Psoas muscle (tissue), 8 donors: Measurements from ENCODE around the gene GDAP1L1. TPM values are rescaled to one million over a fixed set of nuclear protein-coding genes. Genes with fewer than 3 reads are reported as not detected.
A peak's percentile ranks its signal among the peaks of the same experiment; 100 is the strongest.

Experiments used
- ATAC-seq, 4 donors: fragments of 200-7000 bp; cut with Tn5 transposase; one replicate each; pipeline ENCODE4 v1.9.1; 2020; ENCODE audit warnings: moderate library complexity in 3 of 4, mild to moderate bottlenecking in 2 of 4
- DNase-seq, 2 donors: peaks; one replicate each; pipeline ENCODE4 v3.0.0-alpha.2; 2020
- H3K27ac ChIP-seq: fragments of 200-600 bp; one replicate; pipeline ENCODE4 v1.8.0; 2022
- H3K27me3 ChIP-seq, 3 donors: fragments of 200-600 bp in 1 of 3; one replicate each; pipeline versions ENCODE4 v1.6.1 to v1.8.0; 2013 to 2022; ENCODE audit warnings: low read length in 2 of 3, mild to moderate bottlenecking in 2 of 3, moderate library complexity in 1 of 3; ENCODE audit not compliant: insufficient read depth in 3 of 3
- H3K36me3 ChIP-seq, 2 donors: fragments of 200-600 bp in 1 of 2; one replicate each; pipeline versions ENCODE4 v1.6.1 to v1.8.0; 2013 to 2022; ENCODE audit warnings: low read depth in 1 of 2, mild to moderate bottlenecking in 1 of 2, moderate library complexity in 1 of 2; ENCODE audit not compliant: insufficient read depth in 1 of 2
- H3K4me1 ChIP-seq: fragments of 200-600 bp; one replicate; pipeline ENCODE4 v1.8.0; 2022
- H3K4me3 ChIP-seq: fragments of 200-600 bp; one replicate; pipeline ENCODE4 v1.8.0; 2022; ENCODE audit warnings: mild to moderate bottlenecking
- H3K9me3 ChIP-seq: fragments of 200-600 bp; one replicate; pipeline ENCODE4 v1.8.0; 2022
- WGBS, 3 donors: extraction: QIAGEN DNeasy Blood & Tissue Kit; methylation state at CpG; one replicate each; pipeline versions ENCODE4 v1.1.6 to v1.1.7; 2013; 5-methylcytosine and 5-hydroxymethylcytosine counted together
- intact Hi-C, 2 donors: fragments of 100-400 bp; cut with DNase I; formaldehyde crosslinking; loops; one replicate each; pipeline versions ENCODE4 v1.11.0 to v1.14.2; 2022
- polyA plus RNA-seq, 3 donors: library from polyadenylated mRNA; stranded (reverse); fragments of 200-250 nt; gene quantifications; one replicate each; pipeline ENCODE4 v1.2.3, GENCODE V29; 2013
- total RNA-seq, 4 donors: library from RNA; stranded (reverse); fragmentation: NEBNext Ultra II Directional in 2 of 4; extraction: Animal tissue kit (Norgen Biotek cat#: 25700) in 2 of 4; gene quantifications; one replicate each; pipeline versions ENCODE4 v1.2.1 to v1.2.4, GENCODE V29; 2021 to 2023
- TF ChIP-seq, protein P1 (sequence below): fragments of 200-600 bp; IDR thresholded peaks from one replicate; pipeline ENCODE4 v1.8.0; 2022; ENCODE audit warnings: antibody characterized with exemption
- donor health status: healthy with polysubstance abuse.
- donor health status: DM: no; HTN: no; CAD: no; lungs with moderate emphysema.
- donor health status: Bipolar disorder and iron deficiency.
- donor health status: healthy.
- donor health status: DM: yes; HTN: yes; CAD: no.
- donor health status: DM: no; HTN: no; CAD: no.
- donor health status: DM: no; HTN: no; CAD: no.
- donor health status: DM: yes; HTN: yes; CAD: no.

GDAP1L1 gene
- total and polyA plus RNA-seq, 7 donors, result 0.04 TPM; not detected in 6

DNA sequence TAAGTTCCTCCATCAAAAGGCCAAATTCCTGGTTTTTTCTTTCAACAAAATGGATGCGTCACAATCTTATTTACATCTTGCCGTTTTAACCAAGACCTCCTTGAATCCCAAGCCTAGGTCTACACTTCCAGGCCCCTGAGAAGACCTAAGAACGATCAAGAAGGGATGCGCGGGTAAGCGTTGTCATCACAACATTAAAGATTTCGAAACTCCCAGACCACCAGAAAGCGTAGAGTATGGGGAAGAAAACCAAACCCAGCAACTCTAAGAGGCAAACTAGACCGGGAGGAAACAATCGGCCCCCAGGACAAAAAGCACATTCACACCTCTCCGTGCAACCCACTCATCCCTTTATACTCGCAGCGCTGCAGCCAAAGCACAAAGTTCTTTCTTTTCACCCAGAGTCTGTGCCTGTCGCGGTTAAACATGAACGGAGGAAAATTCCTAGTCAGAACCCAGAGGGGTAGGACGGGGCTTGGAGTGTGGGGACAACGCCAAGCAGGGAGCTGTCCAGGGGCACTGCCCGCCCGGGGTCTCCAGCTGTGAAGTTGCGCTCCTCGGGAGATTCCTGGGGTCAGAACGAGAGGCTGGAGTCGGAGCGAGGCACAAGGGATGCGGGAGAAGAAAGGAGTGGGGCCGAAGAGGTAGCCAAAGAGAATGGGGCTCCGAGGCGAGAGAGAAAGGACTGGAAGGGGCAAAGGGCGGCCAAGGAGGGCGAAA lies 37.3 kb upstream of the GDAP1L1 start:
- Histone ChIP-seq H3K27ac (peak overlapping the region; percentile 92), H3K4me3 (peak overlapping the region; percentile 77), H3K9me3 (no peaks in the 10 kb centered on the region), H3K4me1 (peaks cover 43% of the 10 kb centered on the region), H3K36me3 (peaks cover 4 to 17% of the 10 kb centered on the region in 2 donors), H3K27me3 (no peaks in the 10 kb centered on the region)
- peak; percentile 4 to 21 (median 18) for ATAC-seq
- DNase-seq, result peak in 1 of 2 donors; percentile 28
- TF ChIP-seq, protein P1, sequence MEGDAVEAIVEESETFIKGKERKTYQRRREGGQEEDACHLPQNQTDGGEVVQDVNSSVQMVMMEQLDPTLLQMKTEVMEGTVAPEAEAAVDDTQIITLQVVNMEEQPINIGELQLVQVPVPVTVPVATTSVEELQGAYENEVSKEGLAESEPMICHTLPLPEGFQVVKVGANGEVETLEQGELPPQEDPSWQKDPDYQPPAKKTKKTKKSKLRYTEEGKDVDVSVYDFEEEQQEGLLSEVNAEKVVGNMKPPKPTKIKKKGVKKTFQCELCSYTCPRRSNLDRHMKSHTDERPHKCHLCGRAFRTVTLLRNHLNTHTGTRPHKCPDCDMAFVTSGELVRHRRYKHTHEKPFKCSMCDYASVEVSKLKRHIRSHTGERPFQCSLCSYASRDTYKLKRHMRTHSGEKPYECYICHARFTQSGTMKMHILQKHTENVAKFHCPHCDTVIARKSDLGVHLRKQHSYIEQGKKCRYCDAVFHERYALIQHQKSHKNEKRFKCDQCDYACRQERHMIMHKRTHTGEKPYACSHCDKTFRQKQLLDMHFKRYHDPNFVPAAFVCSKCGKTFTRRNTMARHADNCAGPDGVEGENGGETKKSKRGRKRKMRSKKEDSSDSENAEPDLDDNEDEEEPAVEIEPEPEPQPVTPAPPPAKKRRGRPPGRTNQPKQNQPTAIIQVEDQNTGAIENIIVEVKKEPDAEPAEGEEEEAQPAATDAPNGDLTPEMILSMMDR, result no peak
- intact Hi-C loops, result loop anchor here (5.0 to 10.0 kb wide), 6 partner anchors 265 to 1135 kb away; partner anchors contain the start of genes TTPAL (in 2 of the 2), SDC4 (in 1 of the 2) and YWHAB (in 1 of the 2)
- 0 to 1% (median 1%) methylated on average over 30 to 31 of the region's 31 CpGs for WGBS, 3 donors

DNA sequence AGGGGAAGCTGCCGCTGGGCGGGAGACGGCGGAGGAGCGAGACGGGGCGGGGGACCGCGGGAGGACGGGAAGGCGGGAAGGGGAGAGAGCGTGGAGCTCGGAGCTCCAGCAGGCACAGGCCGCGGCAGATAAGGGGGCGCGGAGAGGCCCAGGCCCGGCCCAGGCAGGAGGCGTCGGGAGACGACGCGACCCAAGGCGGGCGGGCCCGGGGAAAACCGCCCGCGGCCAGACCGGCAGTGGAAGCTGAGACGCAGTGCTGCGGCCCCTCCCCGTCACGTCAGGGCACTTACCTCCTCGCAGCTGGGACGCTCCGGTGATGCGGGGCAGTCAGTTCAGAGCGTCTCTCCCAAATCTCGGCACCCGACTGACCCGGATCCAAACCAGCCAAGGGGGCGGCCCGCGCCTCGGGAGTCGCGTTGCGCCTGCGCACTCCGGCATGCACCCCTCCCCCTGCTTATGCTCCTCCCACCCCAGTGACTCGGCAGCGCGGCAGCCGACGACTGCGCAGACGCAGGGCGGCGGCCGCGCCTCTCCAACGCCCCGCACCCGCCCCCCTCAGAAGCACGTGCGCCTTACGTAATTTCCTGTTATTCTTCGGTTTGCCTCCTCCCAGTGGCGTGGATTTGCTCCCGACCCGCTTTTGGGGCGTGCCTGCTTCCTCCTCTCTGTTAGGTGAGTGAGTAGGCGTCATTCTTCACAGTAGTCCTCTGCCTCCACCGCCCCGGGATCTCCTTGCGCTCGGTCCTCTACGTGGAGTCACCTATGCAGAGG lies 36.5 kb upstream of the GDAP1L1 start, which contains the start of gene OSER1:
Gene OSER1 (minus strand): TSS at position 366 of the 771 bp plus-strand sequence. CDS start 3,814 bp downstream, outside the sequence.
- intact Hi-C loops, result loop anchor here (5.0 to 10.0 kb wide), 5 partner anchors 264 to 674 kb away; partner anchors contain the start of genes TTPAL (in 2 of the 2) and YWHAB (in 1 of the 2)
- DNase-seq (peak; percentile 96 to 99), ATAC-seq (peak; percentile 87 to 93 (median 88))
- no peaks in the 10 kb centered on the region for H3K9me3 ChIP-seq
- H3K36me3 ChIP-seq, result peaks cover 0 to 10% of the 10 kb centered on the region in 2 donors
- TF ChIP-seq, protein P1, result no peak
- 0 to 1% (median 0%) methylated on average over 46 to 79 of the region's 79 CpGs for WGBS, 3 donors
- H3K27ac ChIP-seq, result peak within 1 kb of the TSS; percentile 92
- no peaks in the 10 kb centered on the region for H3K27me3 ChIP-seq
- H3K4me1 ChIP-seq, result peaks cover 36% of the 10 kb centered on the region
- H3K4me3 ChIP-seq, result peak within 1 kb of the TSS; percentile 77

GRCh38 chr20:44211177-44212039 lies 35.7 kb upstream of the GDAP1L1 start:
- intact Hi-C loops, result loop anchor here (5.0 to 10.0 kb wide), 5 partner anchors 263 to 673 kb away; partner anchors contain the start of genes TTPAL (in 2 of the 2) and YWHAB (in 1 of the 2)
- no peaks in the 10 kb centered on the region for H3K9me3 ChIP-seq
- H3K36me3 ChIP-seq, result peaks cover 0 to 2% of the 10 kb centered on the region in 2 donors
- H3K27ac ChIP-seq, result peak overlapping the region; percentile 92
- ATAC-seq (no peak), DNase-seq (no peak)
- H3K4me3 ChIP-seq, result peak overlapping the region; percentile 77
- H3K4me1 ChIP-seq, result peaks cover 29% of the 10 kb centered on the region
- H3K27me3 ChIP-seq, result no peaks in the 10 kb centered on the region
- TF ChIP-seq, protein P1, result no peak
- 8 to 10% (median 9%) methylated on average over 24 of the region's 24 CpGs for WGBS, 3 donors

GRCh38 chr20:44212792-44213191 lies 34.3 kb upstream of the GDAP1L1 start:
- peak overlapping the region; percentile 77 for H3K4me3 ChIP-seq
- no peaks in the 10 kb centered on the region for H3K27me3 ChIP-seq
- TF ChIP-seq, protein P1, result no peak
- no peak overlapping the region for H3K27ac ChIP-seq
- ATAC-seq, result no peak
- H3K9me3 ChIP-seq, result no peaks in the 10 kb centered on the region
- H3K4me1 ChIP-seq, result peaks cover 22% of the 10 kb centered on the region
- intact Hi-C loops, result loop anchor here (5.0 to 10.0 kb wide), 5 partner anchors 262 to 672 kb away; partner anchors contain the start of genes TTPAL (in 2 of the 2) and YWHAB (in 1 of the 2)
- no peaks in the 10 kb centered on the region for H3K36me3 ChIP-seq
- 74 to 84% (median 77%) methylated on average over 4 of the region's 4 CpGs for WGBS, 3 donors
- no peak for DNase-seq
